Nephron (organoid): Measurements from ENCODE around the gene SAMD4B.

Experiments
- H3K27ac Mint-ChIP-seq, 3 experiments: 2 replicates each; pipeline ENCODE4 v1.8.0; 2020; ENCODE audit warnings: mixed read lengths in 3 of 3, mild to moderate bottlenecking in 2 of 3, moderate library complexity in 1 of 3
- H3K27me3 Mint-ChIP-seq: 2 replicates; pipeline ENCODE4 v1.8.0; 2021; ENCODE audit warnings: low read depth, mild to moderate bottlenecking, moderate library complexity, mixed read lengths
- H3K36me3 Mint-ChIP-seq: 2 replicates; pipeline ENCODE4 v1.8.0; 2020; ENCODE audit warnings: low read depth, mixed read lengths
- H3K4me1 Mint-ChIP-seq: 2 replicates; pipeline ENCODE4 v1.8.0; 2020; ENCODE audit warnings: mixed read lengths
- H3K4me3 Mint-ChIP-seq, 3 experiments: 2 replicates each; pipeline ENCODE4 v1.8.0; 2020; ENCODE audit warnings: mild to moderate bottlenecking in 3 of 3, mixed read lengths in 3 of 3, moderate library complexity in 2 of 3
- H3K9me3 Mint-ChIP-seq: 2 replicates; pipeline ENCODE4 v1.8.0; 2020; ENCODE audit warnings: mixed read lengths
- TF ChIP-seq, protein P1 (sequence below), 3 experiments: fragments of 200-600 bp; sonication (generic); IDR thresholded peaks; one replicate each; pipeline ENCODE4 v1.5.0; 2021; ENCODE audit warnings: antibody characterized with exemption in 3 of 3; ENCODE audit not compliant: unreplicated experiment in 3 of 3

SAMD4B gene

GRCh38 chr19:39397360-39398296 is 55.4 kb downstream of the SAMD4B start:
- Mint-ChIP-seq H3K36me3 (peaks cover 26% of the 10 kb centered on the region), H3K4me3 (peak overlapping the region; percentile 5 to 24 (median 7)), H3K9me3 (no peaks in the 10 kb centered on the region), H3K27me3 (no peaks in the 10 kb centered on the region), H3K4me1 (peaks cover 17% of the 10 kb centered on the region), H3K27ac (peak overlapping the region; percentile 6 to 83 (median 77))
- TF ChIP-seq, protein P1, sequence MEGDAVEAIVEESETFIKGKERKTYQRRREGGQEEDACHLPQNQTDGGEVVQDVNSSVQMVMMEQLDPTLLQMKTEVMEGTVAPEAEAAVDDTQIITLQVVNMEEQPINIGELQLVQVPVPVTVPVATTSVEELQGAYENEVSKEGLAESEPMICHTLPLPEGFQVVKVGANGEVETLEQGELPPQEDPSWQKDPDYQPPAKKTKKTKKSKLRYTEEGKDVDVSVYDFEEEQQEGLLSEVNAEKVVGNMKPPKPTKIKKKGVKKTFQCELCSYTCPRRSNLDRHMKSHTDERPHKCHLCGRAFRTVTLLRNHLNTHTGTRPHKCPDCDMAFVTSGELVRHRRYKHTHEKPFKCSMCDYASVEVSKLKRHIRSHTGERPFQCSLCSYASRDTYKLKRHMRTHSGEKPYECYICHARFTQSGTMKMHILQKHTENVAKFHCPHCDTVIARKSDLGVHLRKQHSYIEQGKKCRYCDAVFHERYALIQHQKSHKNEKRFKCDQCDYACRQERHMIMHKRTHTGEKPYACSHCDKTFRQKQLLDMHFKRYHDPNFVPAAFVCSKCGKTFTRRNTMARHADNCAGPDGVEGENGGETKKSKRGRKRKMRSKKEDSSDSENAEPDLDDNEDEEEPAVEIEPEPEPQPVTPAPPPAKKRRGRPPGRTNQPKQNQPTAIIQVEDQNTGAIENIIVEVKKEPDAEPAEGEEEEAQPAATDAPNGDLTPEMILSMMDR (IDR thresholded peaks at IDR 0.05; ENCODE audit: unreplicated experiment in 3 of 3): peak; percentile 87 to 91 (median 90)

GRCh38 chr19:39398297-39398864 is 56.2 kb downstream of the SAMD4B start:
- H3K27ac Mint-ChIP-seq: peak overlapping the region; percentile 6 to 83 (median 77)
- H3K9me3 Mint-ChIP-seq: no peaks in the 10 kb centered on the region
- H3K4me1 Mint-ChIP-seq: peaks cover 17% of the 10 kb centered on the region
- peaks cover 25% of the 10 kb centered on the region for H3K36me3 Mint-ChIP-seq
- H3K4me3 Mint-ChIP-seq: no peak overlapping the region
- H3K27me3 Mint-ChIP-seq: no peaks in the 10 kb centered on the region
- TF ChIP-seq, protein P1 (IDR thresholded peaks at IDR 0.05; ENCODE audit: unreplicated experiment in 3 of 3): no peak

DNA sequence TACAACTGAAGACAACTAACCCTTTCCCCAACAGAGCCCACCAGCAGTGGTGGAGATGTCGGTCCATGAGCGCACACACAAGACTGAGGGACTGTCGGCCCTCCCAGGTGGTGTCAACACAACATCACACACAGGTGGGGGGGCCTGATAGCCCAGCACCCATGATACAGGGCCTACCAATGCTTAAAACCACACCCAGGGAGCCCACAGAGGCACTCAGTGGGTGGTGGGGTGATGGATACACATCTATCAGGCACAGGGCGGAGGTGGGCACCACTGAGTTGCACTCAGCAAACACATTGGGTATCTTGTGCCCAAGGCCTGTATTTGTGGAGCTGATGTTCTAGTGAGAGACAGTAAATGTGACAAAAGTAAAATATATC is 57.4 kb downstream of the SAMD4B start:
- peaks cover 18% of the 10 kb centered on the region for H3K36me3 Mint-ChIP-seq
- no peaks in the 10 kb centered on the region for H3K27me3 Mint-ChIP-seq
- peaks cover 22% of the 10 kb centered on the region for H3K4me1 Mint-ChIP-seq
- H3K4me3 Mint-ChIP-seq: peak overlapping the region in 2 of 3 experiments; percentile 10 to 52
- H3K27ac Mint-ChIP-seq: peak overlapping the region; percentile 20 to 97 (median 26)
- TF ChIP-seq, protein P1 (IDR thresholded peaks at IDR 0.05; ENCODE audit: unreplicated experiment in 3 of 3): no peak
- H3K9me3 Mint-ChIP-seq: no peaks in the 10 kb centered on the region

DNA sequence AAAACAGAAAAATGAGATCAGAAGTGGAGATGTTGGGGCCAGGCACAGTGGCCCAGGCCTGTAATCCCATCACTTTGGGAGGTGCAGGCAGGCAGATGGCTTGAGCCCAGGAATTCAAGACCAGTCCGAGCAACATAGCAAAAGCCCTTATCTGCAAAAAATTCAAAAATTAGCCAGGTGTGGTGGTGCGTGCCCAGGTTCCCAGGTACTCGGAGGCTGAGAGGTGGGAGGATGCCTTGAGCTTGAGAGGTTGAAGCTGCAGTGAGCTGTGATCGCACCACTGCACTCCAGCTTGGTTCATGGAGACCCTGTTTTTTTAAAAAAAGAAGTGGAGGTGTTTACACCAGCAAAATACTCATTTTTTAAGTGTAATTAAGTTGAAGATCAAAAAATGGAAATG is 57.8 kb downstream of the SAMD4B start:
- no peaks in the 10 kb centered on the region for H3K9me3 Mint-ChIP-seq
- peaks cover 16% of the 10 kb centered on the region for H3K36me3 Mint-ChIP-seq
- TF ChIP-seq, protein P1 (IDR thresholded peaks at IDR 0.05; ENCODE audit: unreplicated experiment in 3 of 3): no peak
- H3K4me3 Mint-ChIP-seq: peak overlapping the region in 2 of 3 experiments; percentile 10 to 52
- peaks cover 22% of the 10 kb centered on the region for H3K4me1 Mint-ChIP-seq
- H3K27ac Mint-ChIP-seq: peak overlapping the region; percentile 20 to 97 (median 26)
- H3K27me3 Mint-ChIP-seq: no peaks in the 10 kb centered on the region

GRCh38 chr19:39401070-39401548 is 58.9 kb downstream of the SAMD4B start:
- Mint-ChIP-seq H3K9me3 (no peaks in the 10 kb centered on the region), H3K27ac (peak overlapping the region; percentile 97 to 98 (median 98)), H3K4me1 (peaks cover 24% of the 10 kb centered on the region), H3K36me3 (peaks cover 8% of the 10 kb centered on the region), H3K4me3 (peak overlapping the region; percentile 89 to 91 (median 90)), H3K27me3 (no peaks in the 10 kb centered on the region)
- TF ChIP-seq, protein P1 (IDR thresholded peaks at IDR 0.05; ENCODE audit: unreplicated experiment in 3 of 3): no peak
